GM18867 (cell line): ENCODE measurements around the gene MTERF4.
"Not testable (repeated sequence)": the region's sequence is repeated elsewhere in the genome, so short reads cannot be mapped to it uniquely, and the experiment has no call there.

ENCODE experiments used
- ATAC-seq: cut with Tn5 transposase; IDR thresholded peaks from one replicate; pipeline ENCODE4 v1.9.1; 2021; ENCODE audit warnings: mild to moderate bottlenecking, moderate library complexity; ENCODE audit not compliant: unreplicated experiment

MTERF4 gene

DNA sequence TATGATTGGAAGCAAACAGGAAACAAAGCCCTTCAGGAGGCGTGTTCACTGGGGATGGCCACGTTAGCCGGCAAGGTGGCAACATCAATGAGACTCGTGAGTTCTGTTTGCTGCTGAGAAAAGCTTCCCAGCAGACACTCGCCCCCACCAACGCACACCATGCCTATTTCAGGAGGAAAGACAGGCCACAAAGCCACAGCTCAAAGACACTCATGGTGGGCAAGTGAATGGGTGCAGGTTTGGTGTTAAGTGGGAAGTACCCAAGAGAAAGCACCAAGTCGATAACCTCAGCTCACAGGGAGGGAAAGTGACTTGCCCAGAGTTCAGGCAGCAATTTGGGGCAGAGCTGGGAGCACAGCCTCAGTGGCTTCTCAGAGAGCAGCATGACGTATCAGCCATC is 10.5 kb upstream of the MTERF4 start:
- no peak for ATAC-seq

DNA sequence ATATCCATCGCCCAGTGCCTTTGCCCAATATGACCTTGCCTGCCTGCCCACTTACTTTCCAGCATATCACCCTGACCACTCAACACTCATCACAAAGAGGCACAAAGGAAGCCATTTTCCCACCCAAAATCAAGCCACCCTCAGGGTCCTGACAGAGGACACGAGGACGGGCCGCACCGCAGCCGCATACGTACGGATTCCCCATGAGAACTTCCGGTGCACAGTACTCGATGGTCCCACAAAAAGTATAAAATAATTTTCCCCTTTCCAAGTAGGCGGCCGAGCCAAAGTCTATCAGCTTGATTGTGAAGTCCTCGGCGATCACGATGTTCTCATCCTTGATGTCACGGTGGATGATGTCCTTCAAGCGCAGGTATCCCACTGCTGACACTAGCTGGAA is 10.0 kb upstream of the MTERF4 start:
- no peak for ATAC-seq

DNA sequence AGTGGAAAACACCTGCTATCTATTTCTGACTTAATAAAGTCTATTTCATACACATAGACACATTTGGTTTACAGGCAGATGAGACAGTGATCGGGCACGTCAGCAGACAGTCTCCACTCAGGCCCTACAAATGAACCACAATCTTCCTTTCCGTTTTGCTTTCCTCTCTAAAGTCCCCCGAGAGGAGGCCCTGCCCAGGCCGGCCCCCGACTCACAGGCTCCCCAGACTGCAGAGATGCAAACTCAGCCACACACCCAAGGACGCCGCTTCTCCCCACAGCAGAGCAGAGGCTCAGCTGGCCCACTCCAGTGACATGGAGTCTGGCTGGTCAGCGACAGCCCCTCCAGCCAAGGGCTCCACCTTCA is 9.3 kb upstream of the MTERF4 start:
- ATAC-seq: no peak

GRCh38 chr2:241110607-241111439 is 8.7 kb upstream of the MTERF4 start:
- no peak for ATAC-seq

DNA sequence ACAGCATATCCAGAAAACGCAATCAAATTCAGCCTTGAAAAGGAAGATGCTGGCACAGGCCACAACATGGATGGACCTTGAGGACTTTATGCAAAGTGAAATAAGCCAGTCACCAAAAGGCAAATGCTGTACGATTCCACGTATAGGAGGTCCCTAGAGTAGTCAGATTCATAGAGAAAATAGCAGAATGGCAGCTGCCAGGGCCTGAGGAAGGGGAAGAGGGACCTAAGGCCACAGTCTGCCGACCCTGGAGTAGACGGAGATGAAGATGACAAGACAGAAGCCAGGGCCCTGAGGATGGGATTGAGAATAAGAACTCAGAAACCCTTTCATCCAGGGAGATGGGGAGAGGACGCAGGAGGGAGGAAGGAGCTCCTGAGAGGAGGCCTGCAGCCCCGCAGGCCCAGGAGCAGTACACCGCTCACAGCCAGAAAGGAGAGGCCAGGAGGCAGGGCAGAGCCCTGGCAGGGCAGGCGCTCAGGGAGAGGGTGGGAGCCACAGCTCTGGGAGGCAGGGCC is 8.1 kb upstream of the MTERF4 start:
- ATAC-seq: no peak

GRCh38 chr2:241109210-241110088 is 7.4 kb upstream of the MTERF4 start:
- ATAC-seq: no peak

- no peak for ATAC-seq
Observed at GRCh38 chr2:241108271-241109209, 6.5 kb upstream of the MTERF4 start.

DNA sequence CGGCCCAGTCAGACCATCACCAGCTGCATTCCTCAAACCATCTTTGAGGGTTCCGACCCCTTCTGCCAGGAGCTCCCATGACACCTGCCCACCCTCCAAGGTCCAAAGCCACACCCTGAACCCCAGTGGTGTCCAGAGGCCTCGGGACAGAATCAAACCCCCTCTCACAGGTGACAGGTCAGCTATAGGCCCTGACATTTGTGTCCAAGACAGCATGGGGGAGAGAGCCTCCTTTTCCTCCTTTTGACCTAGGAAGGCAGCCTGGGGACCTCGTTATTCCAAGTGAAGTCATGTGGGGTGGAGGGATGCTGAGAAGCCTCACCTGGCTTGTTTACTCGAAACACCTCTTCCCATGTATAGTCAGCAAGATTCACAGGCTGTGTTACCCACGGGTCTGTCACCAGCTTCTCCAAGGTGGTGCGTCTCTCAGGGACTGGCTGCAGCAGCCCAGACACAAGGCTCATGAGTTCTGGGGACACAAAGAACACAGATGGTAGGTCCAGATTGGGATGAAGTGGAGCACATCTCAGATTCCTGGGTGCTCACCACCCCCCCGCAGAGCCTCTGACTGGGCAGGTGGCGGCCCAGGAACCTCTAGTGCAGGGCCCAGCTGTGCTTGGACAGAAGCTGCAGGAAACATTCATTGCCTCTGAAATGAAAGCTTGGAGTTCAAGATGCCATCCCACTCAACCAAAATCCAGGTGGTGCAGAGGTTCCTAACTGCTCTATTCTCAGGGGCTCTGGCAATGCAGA is 5.1 kb upstream of the MTERF4 start:
- ATAC-seq: no peak

GRCh38 chr2:241105641-241106040 is 3.6 kb upstream of the MTERF4 start:
- ATAC-seq: no peak

- ATAC-seq: not testable (repeated sequence)
Observed at GRCh38 chr2:241104611-241105010, 2.5 kb upstream of the MTERF4 start.

GRCh38 chr2:241103176-241103595 is 1.1 kb upstream of the MTERF4 start:
- no peak for ATAC-seq

- ATAC-seq: no peak
Observed at GRCh38 chr2:241099246-241099645, 2.8 kb downstream of the MTERF4 start.

GRCh38 chr2:241096979-241097378 is 5.1 kb downstream of the MTERF4 start:
- ATAC-seq: peak; percentile 50

DNA sequence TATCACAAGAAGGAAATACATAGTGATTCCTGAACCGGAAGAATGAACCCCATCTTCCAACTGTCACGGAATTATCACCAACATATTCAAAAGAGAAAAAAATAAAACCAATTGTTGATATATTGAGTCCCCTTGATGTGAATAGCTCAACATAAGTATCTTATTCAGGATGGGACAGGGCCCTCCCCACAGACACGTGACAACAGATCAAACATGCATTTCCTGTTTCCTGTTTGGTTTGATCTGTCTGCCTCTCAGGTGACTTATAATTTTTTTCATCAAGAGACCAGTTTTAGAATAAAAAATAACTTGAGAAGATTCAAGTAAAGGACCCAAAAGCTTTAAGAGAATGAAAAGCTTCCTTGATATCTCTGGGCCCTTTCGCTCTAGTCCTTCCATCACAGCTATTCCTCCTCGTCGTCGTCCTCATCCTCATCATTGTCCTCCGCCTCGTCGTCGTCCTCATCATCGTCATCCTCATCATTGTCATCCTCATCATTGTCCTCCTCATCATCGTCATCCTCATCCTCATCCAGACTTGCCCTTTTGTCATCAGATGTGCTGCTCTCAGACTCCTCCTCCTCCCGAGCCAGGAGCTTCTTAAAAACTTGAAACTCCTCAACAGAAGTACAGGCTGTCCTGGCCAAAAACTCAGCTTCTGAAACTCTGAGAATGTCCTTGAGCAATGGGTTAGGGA is 6.3 kb downstream of the MTERF4 start:
- no peak for ATAC-seq

GRCh38 chr2:241094924-241095420 is 7.1 kb downstream of the MTERF4 start:
- no peak for ATAC-seq

GRCh38 chr2:241094172-241094571 is 7.9 kb downstream of the MTERF4 start:
- no peak for ATAC-seq

- not testable (repeated sequence) for ATAC-seq
Observed at GRCh38 chr2:241093133-241093781, 8.8 kb downstream of the MTERF4 start.

GRCh38 chr2:241092677-241093076 is 9.4 kb downstream of the MTERF4 start:
- no peak for ATAC-seq
